Measurements from ENCODE around the gene RCOR3. TPM values are rescaled to one million over a fixed set of nuclear protein-coding genes. Genes with fewer than 3 reads are reported as not detected.

RCOR3 gene
- total RNA-seq, 1 experiment from 2014 or later = 8.1 TPM

DNA sequence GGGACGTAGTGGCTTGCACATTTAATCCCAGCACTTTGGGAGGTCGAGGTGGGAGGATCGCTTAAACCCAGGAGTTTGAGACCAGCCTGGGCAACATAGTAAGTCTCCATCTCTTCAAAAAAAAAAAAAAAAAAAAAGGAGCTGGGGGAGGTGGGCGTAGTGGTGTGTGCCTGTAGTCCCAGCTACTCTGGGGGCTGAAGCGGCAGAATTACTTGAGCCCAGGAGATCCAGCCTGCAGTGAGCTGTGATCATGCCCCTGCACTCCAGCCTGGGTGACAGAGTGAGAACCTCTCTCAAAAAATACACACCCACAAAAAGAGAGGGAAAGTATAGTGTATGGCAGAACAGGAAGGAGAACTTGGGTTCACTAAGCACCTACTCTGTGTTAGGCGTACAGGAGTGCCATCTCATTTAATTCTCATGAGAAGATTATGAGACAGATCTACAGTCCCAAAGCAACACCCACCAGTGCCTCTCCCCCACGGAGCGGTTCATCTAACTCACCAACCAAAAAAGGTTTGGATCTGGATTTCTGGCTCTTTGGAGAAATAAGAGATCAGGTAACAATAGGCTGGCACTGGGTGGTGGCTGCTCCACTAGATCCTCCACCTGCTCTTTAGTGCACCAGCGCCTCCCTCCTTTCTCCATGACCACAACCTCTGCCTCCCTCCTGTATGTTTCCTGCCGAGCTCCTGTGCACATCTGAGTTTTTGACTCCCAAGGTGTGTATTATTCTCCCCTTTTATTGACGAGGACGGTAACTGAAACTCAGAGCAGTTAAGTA lies 66.0 kb downstream of the RCOR3 start:
- DNase-seq (ENCODE audit: low read depth) = no peak

GRCh38 chr1:211326140-211326527 lies 67.0 kb downstream of the RCOR3 start:
- no peak for DNase-seq (ENCODE audit: low read depth)

DNA sequence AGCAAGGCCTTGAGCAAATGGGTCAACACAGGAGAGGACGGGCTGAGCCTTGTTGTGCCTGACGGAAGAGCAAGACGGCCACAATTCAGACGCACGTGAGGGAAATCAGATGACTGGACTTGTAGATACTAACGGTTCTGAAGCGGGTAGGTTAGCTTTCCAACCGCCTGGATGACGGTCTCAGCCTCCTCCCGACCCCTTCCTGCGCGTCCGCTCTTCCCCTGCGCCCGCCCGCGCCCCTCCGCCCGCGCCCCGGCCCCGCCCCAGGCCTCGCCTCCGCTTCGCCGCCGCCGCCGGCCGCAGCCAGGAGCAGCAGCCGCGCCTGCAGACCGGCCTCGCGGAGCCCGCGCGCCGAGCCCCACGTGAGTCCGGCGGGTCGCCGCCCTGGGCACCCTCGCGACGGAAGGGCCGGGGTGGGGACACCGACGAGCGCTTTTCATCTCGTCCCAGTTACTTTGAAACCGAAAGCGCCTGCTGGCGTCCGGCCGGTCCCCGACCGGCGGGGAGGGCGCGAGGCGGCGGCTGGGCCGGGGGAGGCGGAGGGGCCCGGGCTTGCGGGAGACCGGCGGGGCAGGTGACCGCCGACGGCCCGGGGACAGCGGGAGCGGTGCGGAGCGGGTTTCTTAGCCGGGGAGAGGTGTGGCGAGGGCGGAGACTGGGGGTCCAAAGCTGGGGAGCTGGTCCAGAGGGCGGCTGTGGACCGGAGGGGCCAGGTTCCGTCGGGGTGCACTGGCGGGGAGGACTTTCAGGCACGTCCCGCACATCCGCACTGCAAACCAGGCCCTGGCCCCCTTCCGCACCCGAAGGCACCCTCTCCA lies 67.6 kb downstream of the RCOR3 start, which contains the start of gene TRAF5:
Gene TRAF5 (plus strand): TSS at position 306 of the 818 bp plus-strand sequence. CDS start 26,407 bp downstream, outside the sequence.
- peak; percentile 67 for DNase-seq (ENCODE audit: low read depth)

- peak; percentile 32 for DNase-seq (ENCODE audit: low read depth)
Measured at GRCh38 chr1:211327346-211327921, 68.3 kb downstream of the RCOR3 start.

GRCh38 chr1:211328084-211328694 lies 69.0 kb downstream of the RCOR3 start:
- no peak for DNase-seq (ENCODE audit: low read depth)

DNA sequence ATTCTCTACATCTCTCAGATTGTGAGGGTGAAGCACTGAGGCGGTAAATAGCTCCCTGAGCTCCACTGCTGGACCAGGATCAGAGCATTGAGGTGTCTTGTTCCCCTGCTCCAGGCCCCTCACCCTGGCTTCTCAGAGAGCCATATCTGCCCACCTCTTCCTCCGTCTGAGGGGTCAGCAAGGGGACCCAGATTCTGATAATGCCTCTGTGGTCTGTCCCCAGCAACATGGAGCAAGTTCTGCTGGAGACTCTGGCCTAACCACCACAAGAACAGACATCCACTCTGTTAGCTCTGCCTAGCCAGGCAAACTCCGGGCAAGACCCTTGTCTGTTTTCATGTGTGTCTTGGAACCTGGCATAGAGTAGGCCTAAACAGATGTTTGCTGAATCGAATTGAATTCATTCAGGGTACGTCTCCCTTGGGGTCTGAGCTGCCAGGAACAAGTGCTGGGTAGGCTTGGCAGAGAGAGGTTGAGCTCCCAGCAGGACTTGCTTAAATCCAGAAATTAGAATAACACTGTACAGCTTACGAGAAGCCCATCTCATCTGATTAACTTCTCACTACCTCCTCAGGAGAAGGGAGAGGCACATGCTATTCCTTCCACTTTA lies 69.8 kb downstream of the RCOR3 start:
- DNase-seq (ENCODE audit: low read depth) = no peak

DNA sequence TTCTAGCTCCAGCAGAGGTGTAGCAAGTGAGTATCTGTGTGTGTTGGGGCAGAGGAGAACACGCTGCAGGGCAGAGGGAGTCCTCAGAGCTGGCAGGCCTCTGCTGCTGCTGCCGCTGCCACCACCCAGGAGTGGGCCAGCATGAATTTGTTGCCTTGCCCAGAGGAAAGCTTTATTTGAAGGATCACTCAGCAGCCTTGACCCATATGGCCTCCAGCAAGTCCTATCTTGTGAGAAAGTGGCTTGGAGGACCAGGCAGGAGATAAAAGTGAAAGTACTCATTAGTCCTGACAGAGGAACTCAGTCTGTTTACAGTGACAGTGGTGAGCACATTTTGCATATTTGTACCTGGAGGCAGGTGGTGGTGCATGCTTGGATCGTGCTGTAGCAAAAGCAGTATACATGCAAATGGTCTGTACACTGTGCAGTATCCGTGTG lies 70.6 kb downstream of the RCOR3 start:
- DNase-seq (ENCODE audit: low read depth) = no peak

DNA sequence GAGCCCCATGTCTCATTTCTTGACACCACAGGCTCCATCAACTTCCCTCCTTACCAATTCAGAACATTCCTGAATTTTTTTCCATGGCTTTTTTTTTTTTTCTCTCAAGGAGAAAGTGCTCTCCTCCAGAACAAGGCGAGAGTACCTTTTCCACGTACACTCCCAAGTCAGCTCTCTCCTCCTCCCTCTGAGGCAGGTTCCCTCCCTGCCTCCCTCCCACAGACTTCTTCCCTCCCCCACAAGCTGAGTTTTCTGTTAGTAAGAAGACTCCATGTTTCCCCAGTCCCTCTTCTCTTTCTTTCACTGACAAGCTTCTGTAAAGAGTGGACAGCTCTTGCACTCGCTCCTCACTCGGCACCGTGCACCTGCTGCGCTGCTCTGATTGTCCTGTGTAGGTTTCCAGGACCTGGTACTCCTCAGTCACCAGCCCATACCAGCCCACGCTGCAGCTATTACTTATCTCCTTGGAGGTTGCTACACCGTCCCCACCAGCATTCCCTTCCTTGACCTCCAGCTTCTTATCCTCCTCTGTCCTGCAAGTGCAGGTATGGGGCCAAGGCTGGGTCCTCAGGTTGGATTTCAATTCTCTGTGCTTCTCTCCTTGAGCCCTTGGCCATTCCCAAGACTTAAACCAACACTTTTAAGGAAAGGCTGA lies 71.2 kb downstream of the RCOR3 start:
- DNase-seq (ENCODE audit: low read depth) = no peak

DNA sequence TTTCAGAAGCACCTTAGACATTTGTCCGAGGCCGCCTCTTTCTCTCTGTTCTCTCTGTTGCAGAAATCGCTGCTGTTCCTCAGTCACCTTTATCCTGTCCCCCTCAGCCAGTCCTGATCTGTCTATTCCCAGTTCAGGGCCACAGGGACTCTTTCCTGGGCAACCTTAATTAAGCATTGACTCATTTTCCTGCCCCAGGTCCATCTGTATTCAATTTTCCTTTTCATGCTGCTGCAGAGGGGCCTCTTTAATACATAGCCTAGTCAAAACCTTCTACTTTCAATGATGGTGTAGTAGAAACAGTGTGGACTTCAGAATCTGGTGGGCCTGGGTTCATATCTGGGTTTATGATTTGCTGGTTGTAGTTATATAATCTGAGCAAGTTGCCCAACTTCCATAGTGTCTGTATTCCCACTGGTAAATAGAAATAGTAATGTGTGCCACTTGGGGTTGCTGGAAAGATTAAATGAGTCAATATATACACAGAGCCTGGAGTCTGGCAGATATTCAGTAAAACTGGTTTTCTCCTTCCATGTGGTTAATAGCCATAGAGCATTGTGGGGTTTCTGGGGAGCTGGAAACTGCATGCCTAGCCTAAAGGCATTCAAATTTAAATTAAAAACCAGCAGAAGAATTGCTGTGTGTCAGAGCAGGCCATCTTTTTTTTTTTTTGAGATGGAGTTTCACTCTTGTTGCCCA lies 72.0 kb downstream of the RCOR3 start:
- DNase-seq (ENCODE audit: low read depth) = no peak

DNA sequence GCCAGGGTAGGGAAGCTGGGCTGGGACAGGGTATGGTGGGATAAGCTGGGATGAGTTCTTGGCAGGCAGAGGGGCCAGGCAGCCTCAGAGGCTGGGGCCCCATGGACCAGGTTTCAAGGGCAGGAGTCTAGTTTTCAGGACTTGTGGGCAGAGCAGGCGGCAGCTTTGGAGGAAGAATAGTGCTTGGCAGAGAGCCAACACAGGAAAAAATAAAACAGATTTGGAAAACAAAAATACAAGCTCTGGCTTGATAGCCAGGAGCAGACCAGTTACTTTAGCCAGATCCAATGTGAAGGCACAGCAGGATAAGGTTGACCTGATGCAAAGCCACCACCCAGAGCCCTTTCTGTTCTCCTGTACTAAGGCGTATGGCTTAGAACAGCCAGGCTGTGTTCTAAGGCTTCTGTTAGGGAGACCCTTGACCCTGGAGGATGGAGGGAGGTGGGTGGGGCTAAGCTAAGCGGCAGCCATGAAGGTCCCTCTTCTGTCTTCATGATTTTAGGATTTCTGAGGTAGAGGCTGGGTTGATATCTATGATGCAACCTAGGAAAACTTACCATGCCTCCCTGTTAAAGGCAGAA lies 73.0 kb downstream of the RCOR3 start:
- no peak for DNase-seq (ENCODE audit: low read depth)

DNA sequence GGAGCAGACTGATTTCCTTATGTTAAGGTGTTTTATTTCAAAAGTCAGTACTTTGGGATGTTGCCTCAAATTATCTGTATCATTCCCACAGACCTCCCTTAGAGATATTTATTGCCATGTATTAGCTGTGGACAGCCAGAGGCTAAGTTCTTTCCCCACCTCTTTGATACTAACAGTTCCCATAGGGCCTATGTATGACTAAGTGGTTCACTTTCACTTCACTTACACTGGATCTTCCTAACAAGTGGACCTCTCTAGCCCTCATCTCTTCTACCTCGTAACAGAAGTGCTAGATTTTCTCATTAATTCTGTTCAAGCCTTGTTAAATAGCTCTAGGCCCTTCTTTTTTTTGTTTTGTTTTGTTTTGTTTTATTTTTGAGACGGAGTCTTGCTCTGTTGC lies 73.7 kb downstream of the RCOR3 start:
- DNase-seq (ENCODE audit: low read depth) = no peak

- no peak for DNase-seq (ENCODE audit: low read depth)
Measured at GRCh38 chr1:211333906-211334305, 74.7 kb downstream of the RCOR3 start.

GRCh38 chr1:211334986-211335385 lies 75.8 kb downstream of the RCOR3 start:
- DNase-seq (ENCODE audit: low read depth) = peak; percentile 24

DNA sequence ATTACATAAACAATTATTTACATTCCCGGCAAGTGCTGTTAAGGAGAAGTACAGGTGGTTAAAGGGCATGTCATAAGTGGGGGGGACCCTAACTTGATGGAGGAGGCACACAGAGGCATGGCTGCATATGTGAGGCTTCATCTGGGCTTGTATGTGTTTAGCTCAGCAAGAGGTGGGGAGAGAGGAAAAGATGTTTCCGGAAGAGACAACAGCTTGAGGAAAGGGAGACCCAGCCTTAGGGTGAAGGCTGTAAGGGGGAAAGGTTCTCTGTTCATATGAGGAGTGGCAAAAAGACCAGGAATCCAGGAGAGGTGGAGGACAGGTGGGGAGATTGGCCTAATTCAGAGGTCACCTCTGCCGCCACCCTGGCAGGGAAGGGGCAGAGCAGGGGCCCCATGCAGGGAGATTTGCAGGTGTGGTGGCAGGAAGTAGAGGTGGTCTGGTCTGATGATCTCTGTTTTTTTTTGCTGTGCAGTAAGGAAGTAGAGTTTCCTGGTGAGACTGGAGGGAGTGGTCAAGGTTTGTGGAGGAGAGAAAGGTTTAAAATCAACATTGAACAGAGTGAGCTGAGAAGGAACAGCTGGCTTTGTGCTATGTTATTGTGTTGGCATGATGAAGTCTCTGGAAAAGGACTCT lies 76.5 kb downstream of the RCOR3 start:
- DNase-seq (ENCODE audit: low read depth) = no peak

- DNase-seq (ENCODE audit: low read depth) = no peak
Measured at GRCh38 chr1:211336161-211336560, 77.0 kb downstream of the RCOR3 start.

- DNase-seq (ENCODE audit: low read depth) = no peak
Measured at GRCh38 chr1:211336775-211337174, 77.6 kb downstream of the RCOR3 start.

DNA sequence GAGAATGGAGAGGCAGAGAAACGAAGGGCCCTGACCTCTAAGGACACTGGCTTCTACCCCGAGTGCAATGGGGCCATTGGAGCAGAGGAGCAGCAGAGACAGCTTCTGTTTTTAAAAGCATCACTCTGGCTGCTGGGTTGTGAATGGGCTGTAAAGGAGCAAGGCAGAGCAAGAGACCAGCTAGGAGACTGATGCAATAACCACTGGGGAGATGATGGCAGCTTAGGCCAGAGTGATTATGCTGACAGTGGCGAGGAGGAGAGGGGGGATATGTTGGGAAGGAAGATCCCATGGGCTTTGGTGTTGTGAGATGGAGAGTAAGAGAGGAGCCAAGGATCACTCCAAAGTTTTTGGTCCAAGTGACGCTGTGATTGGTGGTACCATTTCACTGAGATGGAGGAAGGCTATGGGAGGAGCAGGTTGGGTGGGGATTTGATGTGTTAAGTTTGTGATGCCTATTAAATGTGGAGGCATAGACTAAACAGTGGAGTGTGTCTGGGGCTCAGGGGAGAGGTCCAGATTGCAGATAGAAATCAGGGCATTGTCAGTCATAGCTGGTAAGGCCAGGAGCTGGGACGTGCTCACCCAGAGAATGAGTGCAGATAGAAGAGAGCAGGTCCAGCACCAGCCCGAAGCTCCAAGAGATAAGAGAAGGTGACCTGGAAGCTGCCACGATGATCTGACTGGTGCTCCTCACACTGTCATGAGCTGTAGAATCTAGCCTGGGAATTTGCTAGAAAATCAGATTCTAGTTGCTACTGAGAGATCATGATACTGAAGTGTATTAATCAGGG lies 78.5 kb downstream of the RCOR3 start:
- DNase-seq (ENCODE audit: low read depth) = no peak

DNA sequence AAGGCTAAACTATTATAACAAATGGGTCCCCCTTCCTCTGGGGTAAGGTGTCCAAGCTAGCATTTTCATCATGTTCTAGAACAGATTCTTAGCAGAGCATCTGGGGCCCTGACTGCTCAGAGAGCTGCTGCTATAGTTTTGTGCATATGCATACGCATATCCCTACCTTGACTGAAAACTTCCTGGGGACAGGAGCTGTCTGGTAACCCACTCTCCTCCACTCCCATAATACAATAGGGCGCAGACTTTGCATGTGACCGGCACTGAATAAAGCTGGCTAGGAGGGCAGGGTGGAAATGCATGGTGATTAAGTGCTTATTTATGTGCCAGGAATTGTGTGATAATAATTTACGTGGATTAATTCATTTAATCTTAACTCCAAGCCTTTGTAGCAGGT lies 79.1 kb downstream of the RCOR3 start:
- DNase-seq (ENCODE audit: low read depth) = no peak

DNA sequence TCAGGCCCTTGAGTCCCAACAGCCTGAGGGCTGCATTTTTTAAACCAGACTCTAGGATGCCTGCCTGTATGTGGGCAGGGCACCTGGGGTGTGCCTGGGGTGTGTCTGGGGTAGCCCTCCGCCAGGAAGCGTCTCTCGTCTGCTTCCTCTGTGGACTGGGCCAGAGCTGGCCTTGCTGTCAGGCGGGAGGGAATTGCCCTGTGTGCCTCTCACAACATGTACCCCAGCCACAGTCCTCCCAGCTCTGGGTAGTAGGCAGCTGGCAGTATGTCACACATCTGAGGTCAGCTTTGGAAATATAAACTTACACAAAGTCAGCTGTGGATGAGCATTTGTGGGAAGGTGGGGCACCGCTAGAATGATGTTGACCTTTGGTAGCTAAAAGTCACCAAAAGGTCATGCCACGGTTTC lies 80.5 kb downstream of the RCOR3 start:
- DNase-seq (ENCODE audit: low read depth) = no peak

Data from Daoy (cell line).